EL (cell line): Measurements from ENCODE around the gene UBE2S.
"Not testable (repeated sequence)": the region's sequence is repeated elsewhere in the genome, so short reads cannot be mapped to it uniquely, and the experiment has no call there.

Source experiments
- DNase-seq: peaks from one replicate; pipeline ENCODE4 v3.0.0-alpha.2; 2016

Gene UBE2S

GRCh38 chr19:55407550-55407799, at the start of gene UBE2S:
Gene UBE2S (minus strand): TSS chr19:55407788. CDS start chr19:55407589, 199 bp downstream.
- DNase-seq = not testable (repeated sequence)

- no peak for DNase-seq
Observed at GRCh38 chr19:55456347-55456746, 48.8 kb upstream of the UBE2S start.

GRCh38 chr19:55455576-55456235, 48.1 kb upstream of the UBE2S start:
- DNase-seq = no peak

DNA sequence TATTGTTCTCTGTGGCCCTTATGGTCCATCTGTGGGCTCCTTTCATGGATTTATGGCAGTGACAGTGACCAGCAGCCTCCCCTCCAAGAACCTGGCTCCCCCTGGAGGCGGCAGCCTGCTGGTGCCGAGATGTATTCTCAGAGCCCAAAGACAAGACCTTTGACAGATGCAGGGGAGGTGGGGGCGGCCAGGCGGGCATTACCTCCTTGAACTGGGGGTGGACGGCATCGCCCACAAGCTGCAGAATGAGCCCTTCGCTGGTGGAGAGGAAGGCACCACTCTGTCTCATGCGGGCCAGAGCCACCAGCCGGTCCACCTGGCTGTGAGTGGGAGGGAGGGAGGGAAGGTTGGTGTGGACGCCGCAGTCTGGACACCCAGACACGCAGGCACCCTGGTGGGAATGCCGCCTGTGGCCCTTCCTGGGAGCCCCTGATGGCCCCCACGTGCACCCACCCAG, 47.2 kb upstream of the UBE2S start:
- peak; percentile 51 for DNase-seq

DNA sequence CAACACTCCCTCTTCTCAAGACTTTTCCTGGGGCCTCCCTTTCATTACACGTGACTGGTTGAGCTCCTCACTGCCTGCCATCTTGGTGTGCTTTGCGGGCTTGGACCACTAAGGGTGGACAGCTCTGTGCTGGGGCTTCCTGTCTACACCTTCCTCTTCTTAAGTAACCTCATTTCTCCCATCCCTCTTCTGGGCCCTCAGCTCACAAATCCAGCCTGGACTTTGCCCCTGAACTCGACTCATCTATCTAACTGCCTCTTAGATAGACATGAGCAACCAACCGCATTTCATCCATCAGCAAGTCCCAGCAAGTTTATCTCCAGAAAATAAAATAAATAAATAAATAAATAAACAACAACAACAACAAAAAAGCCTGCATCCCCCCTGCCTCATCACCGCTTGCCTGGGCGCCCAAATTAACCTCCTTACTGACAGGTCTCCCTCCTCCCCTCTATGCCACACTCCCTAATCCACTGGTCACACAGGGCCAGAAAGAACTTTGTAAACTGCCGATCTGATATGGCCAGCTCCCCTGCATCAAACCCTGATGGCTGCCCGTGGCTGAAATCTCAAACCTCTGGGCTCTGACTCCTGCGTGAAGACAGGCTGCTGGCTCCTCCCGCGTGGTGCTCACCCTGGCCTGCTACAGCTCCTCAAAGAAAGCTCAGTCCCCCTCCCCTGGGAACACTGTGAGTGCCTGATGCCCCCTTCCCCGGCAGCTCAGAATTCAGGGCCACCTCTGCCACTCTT, 46.1 kb upstream of the UBE2S start:
- DNase-seq = no peak

DNA sequence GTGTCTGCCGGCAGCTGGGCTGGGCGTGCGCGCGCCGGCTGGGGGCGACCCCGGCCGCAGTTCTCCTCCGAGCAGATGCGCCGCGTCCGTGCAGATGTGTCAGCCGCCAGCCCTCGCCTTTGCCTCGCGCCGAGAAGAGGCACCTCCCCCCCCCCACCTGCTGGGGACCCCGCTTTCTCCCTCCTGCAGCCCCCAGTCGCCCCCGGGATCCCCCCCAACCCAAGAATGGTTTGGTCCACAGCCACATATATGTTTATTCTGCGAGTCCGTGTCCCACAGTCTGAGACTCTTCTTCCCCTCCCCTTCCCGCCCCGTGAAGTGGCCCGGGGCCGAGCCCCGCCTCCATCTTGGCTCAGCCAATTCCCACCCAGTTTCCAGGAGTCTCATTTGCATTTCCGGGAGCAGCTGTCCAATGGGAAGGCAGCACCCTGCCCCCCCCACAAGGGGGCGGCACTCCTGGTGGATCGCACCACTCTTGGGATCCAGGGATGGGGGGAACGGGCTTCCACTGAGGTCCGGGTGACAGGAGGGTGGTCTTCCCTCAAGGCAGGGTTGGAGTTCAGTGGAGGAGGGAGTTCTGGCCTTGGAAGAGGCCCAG, 45.3 kb upstream of the UBE2S start:
- peak; percentile 68 for DNase-seq

DNA sequence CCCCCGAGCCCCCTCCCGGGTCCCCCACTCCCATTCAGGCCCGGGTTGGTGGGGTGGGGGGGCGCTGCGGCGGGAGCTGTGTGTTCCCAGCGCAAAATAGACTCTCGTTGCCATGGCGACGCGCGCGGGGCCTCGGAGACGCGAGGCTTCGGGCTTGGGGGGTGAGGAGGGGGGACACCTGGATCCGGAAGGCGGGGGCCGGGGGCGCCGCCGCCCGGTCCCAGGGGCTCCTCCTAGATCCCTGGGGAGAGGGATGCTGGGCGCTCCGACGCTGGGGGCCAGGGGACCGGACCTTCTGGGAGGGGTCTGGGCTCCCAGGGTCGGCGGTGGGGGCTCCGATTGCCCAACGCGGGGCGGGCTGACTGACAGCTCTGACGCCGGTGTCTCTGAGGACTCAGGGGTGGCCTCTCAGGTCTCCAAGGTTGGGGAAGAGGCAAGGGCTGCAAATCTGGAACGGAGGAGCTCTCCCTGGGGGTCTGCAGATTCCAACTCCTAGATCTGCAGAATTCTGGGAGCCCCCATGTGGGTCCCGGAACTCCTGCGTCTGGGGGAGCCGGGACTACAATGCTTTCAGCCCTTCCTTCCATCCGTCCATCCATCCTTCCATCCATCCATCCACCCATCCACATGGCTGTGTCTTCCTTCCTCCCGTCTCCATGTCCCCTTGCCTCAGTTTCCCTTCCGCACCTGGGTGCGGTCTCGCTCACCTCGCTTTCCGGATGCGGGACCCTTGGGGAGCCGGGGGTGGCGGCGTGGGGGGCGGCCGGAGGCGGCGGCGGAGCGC, 44.6 kb upstream of the UBE2S start:
- DNase-seq = no peak

DNA sequence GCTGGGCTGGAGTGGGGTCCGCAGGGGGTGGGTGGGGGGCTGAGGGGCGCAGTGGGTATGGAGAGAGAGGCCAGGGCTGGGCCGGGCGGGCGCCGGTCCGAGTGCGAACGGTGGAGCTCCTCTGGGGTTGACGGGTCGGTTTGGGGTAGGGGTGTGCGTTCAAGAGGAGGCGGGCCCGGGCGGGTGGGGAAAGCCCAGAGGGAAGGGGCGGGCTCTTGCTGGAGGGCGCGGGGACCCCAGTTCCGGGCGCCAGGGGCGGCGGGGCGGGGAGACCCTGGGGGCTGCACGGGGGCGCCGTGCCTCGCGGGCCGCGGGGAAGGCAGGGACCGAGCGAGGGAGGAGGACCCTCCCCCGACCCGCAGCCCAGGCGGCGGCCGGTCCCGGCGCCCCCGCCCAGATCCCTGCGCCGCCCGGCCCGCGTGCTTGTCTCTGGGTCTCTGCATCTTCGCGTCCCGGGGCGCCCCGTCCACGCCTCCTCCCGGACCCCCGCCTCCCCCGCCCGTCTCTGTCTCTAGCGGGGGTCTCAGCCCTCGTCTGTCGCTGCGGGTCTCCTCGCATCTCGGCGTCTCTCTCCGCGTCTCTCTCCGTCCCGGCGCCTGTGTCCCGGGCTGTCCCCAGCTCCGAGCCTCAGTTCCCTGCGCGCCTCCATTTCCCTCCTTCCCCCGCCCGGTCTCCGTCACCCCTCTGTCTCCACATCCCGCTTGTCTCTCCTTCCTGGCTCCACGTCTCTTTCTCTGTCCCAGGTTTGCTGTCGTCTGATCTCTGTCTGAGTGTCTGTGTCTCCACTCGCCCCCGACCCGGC, 43.8 kb upstream of the UBE2S start:
- no peak for DNase-seq

DNA sequence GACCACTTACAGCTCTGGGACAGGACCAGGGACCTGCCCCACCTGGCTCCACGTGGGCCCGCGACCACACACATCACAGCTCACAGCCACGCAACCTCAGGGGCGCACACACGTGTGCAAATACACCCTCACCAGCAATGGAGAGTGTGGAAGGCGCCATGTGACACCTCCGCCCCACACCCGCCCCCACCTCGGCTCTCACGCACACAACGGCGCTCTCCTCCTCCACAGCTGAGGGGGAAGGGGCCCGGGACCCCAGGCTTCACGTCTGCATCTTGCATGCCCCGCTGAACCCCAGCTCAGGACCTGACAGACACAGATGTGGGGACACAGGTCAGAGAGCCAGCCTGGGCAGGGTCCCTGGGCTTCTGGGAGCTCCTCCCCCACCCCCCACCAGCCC, 41.9 kb upstream of the UBE2S start:
- DNase-seq = no peak

DNA sequence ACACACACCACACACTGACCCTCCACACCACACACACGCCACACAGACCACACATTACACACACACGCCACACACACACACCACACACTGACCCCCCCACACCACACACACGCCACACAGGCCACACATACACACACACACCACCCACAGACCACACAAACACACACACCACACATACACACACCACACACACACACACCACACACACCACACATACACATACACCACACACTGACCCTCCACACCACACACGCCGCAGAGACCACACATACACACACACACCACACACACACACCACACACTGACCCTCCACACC, 40.5 kb upstream of the UBE2S start:
- DNase-seq = not testable (repeated sequence)

GRCh38 chr19:55447421-55448174, 40.0 kb upstream of the UBE2S start:
- DNase-seq = peak; percentile 45

DNA sequence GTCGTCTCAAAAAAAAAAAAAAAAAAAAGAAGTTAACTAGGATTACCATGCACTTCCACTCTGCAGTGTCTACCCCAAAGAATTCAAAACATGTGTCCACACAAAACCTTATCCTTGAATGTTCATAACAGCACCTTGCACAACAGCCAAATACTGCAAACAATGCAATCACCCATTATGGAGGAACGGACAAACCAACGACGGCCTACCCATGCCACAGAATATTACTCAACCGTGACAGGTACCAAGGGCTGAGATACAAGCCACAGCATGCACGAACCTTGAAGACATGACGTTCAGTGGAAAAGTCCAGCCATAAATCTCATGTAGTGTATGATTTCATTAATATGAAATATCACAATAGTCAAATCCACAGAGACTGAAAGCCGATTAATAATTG, 38.5 kb upstream of the UBE2S start:
- DNase-seq = no peak

- DNase-seq = no peak
Observed at GRCh38 chr19:55444646-55445045, 37.1 kb upstream of the UBE2S start.

- DNase-seq = no peak
Observed at GRCh38 chr19:55443824-55444480, 36.4 kb upstream of the UBE2S start.

- no peak for DNase-seq
Observed at GRCh38 chr19:55443045-55443823, 35.6 kb upstream of the UBE2S start, which contains the start of gene SHISA7. Gene SHISA7 (minus strand): TSS chr19:55443300. CDS start chr19:55442863, 437 bp downstream.

- DNase-seq = no peak
Observed at GRCh38 chr19:55442372-55442961, 34.9 kb upstream of the UBE2S start.

GRCh38 chr19:55441692-55442321, 34.2 kb upstream of the UBE2S start:
- no peak for DNase-seq

- no peak for DNase-seq
Observed at GRCh38 chr19:55441319-55441691, 33.7 kb upstream of the UBE2S start.

GRCh38 chr19:55440411-55441105, 33.0 kb upstream of the UBE2S start:
- peak; percentile 22 for DNase-seq
